Endothelial cell of umbilical vein (primary cell): Measurements from ENCODE around the gene PTBP2. TPM values are rescaled to one million over a fixed set of nuclear protein-coding genes. Genes with fewer than 3 reads are reported as not detected.

ENCODE experiments used
- BruUV-seq: library from RNA; stranded (reverse); fragments of 400-500 nt; replicated peaks from 2 replicates; lab custom pipeline; 2021; lab: Mats Ljungman, UMichigan
- CTCF ChIA-PET: fragments of 300-600, 350-600 bp; sonication (Branson Sonifier 250); formaldehyde crosslinking; loops from one replicate; lab custom pipeline; 2021; ENCODE audit warnings: antibody characterized with exemption, inconsistent platforms; lab: Charles Lee
- POLR2A ChIA-PET: fragments of 300-600, 350-600 bp; sonication (Branson Sonifier 250); formaldehyde crosslinking; loops from one replicate; lab custom pipeline; 2021; ENCODE audit warnings: antibody characterized with exemption, inconsistent platforms; lab: Charles Lee
- DNase-seq: peaks from one replicate; pipeline ENCODE4 v3.0.0-alpha.2; 2011; ENCODE audit warnings: low read depth, low spot score
- FAIRE-seq: peaks from 2 replicates; lab custom pipeline; 2011; peaks lifted over from hg19 to GRCh38; lab: Jason Lieb, UNC
- H2AFZ ChIP-seq: 2 replicates; pipeline ENCODE4 v1.6.0; 2012; ENCODE audit warnings: low read depth, low read length, control low read depth, inconsistent platforms
- H3K27ac ChIP-seq: 2 replicates; pipeline ENCODE4 v1.5.1; 2011; ENCODE audit warnings: low read depth, mild to moderate bottlenecking, control low read depth, low read length, moderate library complexity; ENCODE audit not compliant: insufficient read depth
- H3K27me3 ChIP-seq, 2 experiments: 2 replicates each; pipeline versions ENCODE4 v1.6.0 to v1.6.1; 2011; ENCODE audit warnings: low read length in 2 of 2, mixed read lengths in 1 of 2; ENCODE audit not compliant: control insufficient read depth in 2 of 2, insufficient read depth in 2 of 2
- H3K36me3 ChIP-seq, 2 experiments: 2 replicates in 1 of 2; 3 replicates in 1 of 2; pipeline ENCODE4 v1.5.1; 2011; ENCODE audit warnings: low read length in 2 of 2, mild to moderate bottlenecking in 1 of 2, moderate library complexity in 1 of 2; ENCODE audit not compliant: control insufficient read depth in 2 of 2, insufficient read depth in 2 of 2; ENCODE audit errors: extremely low read depth in 1 of 2
- H3K4me1 ChIP-seq: 3 replicates; pipeline ENCODE4 v1.5.1; 2011; ENCODE audit warnings: mild to moderate bottlenecking, low read length; ENCODE audit not compliant: control insufficient read depth, insufficient read depth; ENCODE audit errors: extremely low read depth
- H3K4me2 ChIP-seq: 2 replicates; pipeline ENCODE4 v1.6.1; 2011; ENCODE audit warnings: low read length, control low read depth, mixed read lengths; ENCODE audit not compliant: insufficient read depth
- H3K4me3 ChIP-seq, 3 experiments: fragments of 200-600 bp in 1 of 3; sonication (generic), shearing (Covaris generic) in 1 of 3; replicated peaks in 1 of 3; 2 replicates each; pipeline ENCODE4 v1.5.1; 2011 to 2016; ENCODE audit warnings: control low read depth in 3 of 3, low read length in 3 of 3, mild to moderate bottlenecking in 2 of 3, inconsistent platforms in 1 of 3, low read depth in 1 of 3, moderate library complexity in 1 of 3; ENCODE audit not compliant: insufficient read depth in 1 of 3
- H3K79me2 ChIP-seq: 2 replicates; pipeline ENCODE4 v1.6.0; 2012; ENCODE audit warnings: low read length, inconsistent platforms; ENCODE audit not compliant: control insufficient read depth, insufficient read depth
- H3K9ac ChIP-seq: replicated peaks from 2 replicates; pipeline ENCODE3; 2011; ENCODE audit warnings: low read length, control low read depth; ENCODE audit not compliant: insufficient read depth; ENCODE audit errors: extremely low read depth
- H3K9me1 ChIP-seq: replicated peaks from 3 replicates; pipeline ENCODE4 v1.6.0; 2011; ENCODE audit warnings: mild to moderate bottlenecking, low read length; ENCODE audit not compliant: control insufficient read depth, insufficient read depth; ENCODE audit errors: extremely low read depth
- H3K9me3 ChIP-seq: replicated peaks from 2 replicates; pipeline ENCODE4 v1.5.1; 2012; ENCODE audit warnings: low read length, inconsistent platforms; ENCODE audit not compliant: control insufficient read depth, insufficient read depth
- H4K20me1 ChIP-seq: replicated peaks from 2 replicates; pipeline ENCODE3; 2011; ENCODE audit warnings: mild to moderate bottlenecking, low read length; ENCODE audit not compliant: control insufficient read depth, insufficient read depth; ENCODE audit errors: extremely low read depth
- CTCF ChIP-seq, 2 donors: IDR thresholded peaks; 1 replicate in 1 of 2; 2 replicates in 1 of 2; pipeline ENCODE4 v1.5.1; 2011; ENCODE audit warnings: low read length in 2 of 2, mild to moderate bottlenecking in 2 of 2, moderate library complexity in 2 of 2, control low read depth in 1 of 2, inconsistent platforms in 1 of 2, low read depth in 1 of 2; ENCODE audit not compliant: insufficient read depth in 1 of 2; ENCODE audit errors: extremely low read depth in 1 of 2
- EZH2 ChIP-seq: IDR thresholded peaks from 2 replicates; pipeline ENCODE4 v1.6.1; 2012; ENCODE audit warnings: borderline replicate concordance, low read depth, mild to moderate bottlenecking, moderate library complexity, low read length, inconsistent platforms; ENCODE audit not compliant: severe bottlenecking
- FOS ChIP-seq: IDR thresholded peaks from 2 replicates; pipeline ENCODE4 v1.6.1; 2011; ENCODE audit warnings: mild to moderate bottlenecking, low read length, moderate library complexity, borderline replicate concordance; ENCODE audit not compliant: insufficient read depth
- GATA2 ChIP-seq: IDR thresholded peaks from 2 replicates; pipeline ENCODE4 v1.7.0; 2011; ENCODE audit warnings: low read depth, mild to moderate bottlenecking, moderate library complexity, mixed read lengths, low read length; ENCODE audit not compliant: insufficient read length, insufficient read depth
- JUN ChIP-seq: IDR thresholded peaks from 2 replicates; pipeline ENCODE4 v1.6.1; 2011; ENCODE audit warnings: borderline replicate concordance, low read depth; ENCODE audit not compliant: insufficient read length, insufficient read depth
- MAX ChIP-seq: IDR thresholded peaks from 2 replicates; pipeline ENCODE4 v1.6.1; 2011; ENCODE audit not compliant: insufficient read depth, insufficient read length
- MYC ChIP-seq: IDR thresholded peaks from one replicate; pipeline ENCODE4 v1.6.1; 2011; ENCODE audit warnings: mild to moderate bottlenecking, low read depth, low read length
- POLR2A ChIP-seq: IDR thresholded peaks from 2 replicates; pipeline ENCODE4 v1.6.1; 2012; ENCODE audit warnings: low read depth, mild to moderate bottlenecking, control low read depth, low read length
- POLR2AphosphoS5 ChIP-seq: IDR thresholded peaks from 2 replicates; pipeline ENCODE4 v1.6.1; 2012; ENCODE audit warnings: low read depth, mild to moderate bottlenecking, control low read depth, low read length, moderate library complexity; ENCODE audit not compliant: insufficient read depth
- dilution Hi-C: fragments of 300-500 bp; cut with MboI; formaldehyde crosslinking; loops from one replicate; pipeline ENCODE4 v1.15.0; 2019; ENCODE audit warnings: low sequenced_read_pairs; ENCODE audit not compliant: extremely low pct_ligation_motif_present
- intact Hi-C: fragments of 100-400 bp; cut with micrococcal nuclease; formaldehyde crosslinking; loops from one replicate; pipeline ENCODE4 v1.10.0; 2022
- polyA plus RNA-seq, 4 experiments: library from polyadenylated mRNA; depleted of rRNA in 3 of 4; stranded (reverse) in 3 of 4; unstranded in 1 of 4; fragments of >200 nt; gene quantifications; 2 replicates each; pipeline versions ENCODE4 v1.2.1 to v1.2.3, GENCODE V29; 2011 to 2012; ENCODE audit warnings: missing spikeins in 1 of 4
- total RNA-seq: library from RNA; stranded (reverse); gene quantifications from 2 replicates; pipeline ENCODE4 v1.2.3, GENCODE V29; 2021

Gene PTBP2
- total and polyA plus RNA-seq, 2 donors (not counting 3 experiments of a cell fraction or from before 2014, with no cell fraction given), result 7.7 to 27.0 TPM

- H2AFZ ChIP-seq, result no peak overlapping the region
- no peaks in the 10 kb centered on the region for H3K9me1 ChIP-seq
- H3K4me1 ChIP-seq, result no peaks in the 10 kb centered on the region
- H3K9me3 ChIP-seq, result no peaks in the 10 kb centered on the region
- no peaks in the 10 kb centered on the region for H3K27me3 ChIP-seq
- H3K36me3 ChIP-seq, result no peaks in the 10 kb centered on the region
- DNase-seq (no peak), FAIRE-seq (no peak)
- dilution Hi-C loops, result no loop called here
- BruUV-seq, result no TSS peak
- no peak overlapping the region for H3K27ac ChIP-seq
- TF ChIP-seq GATA2 (no peak), CTCF (IDR thresholded peaks at IDR 0.05; ENCODE audit: extremely low read depth in 1 of 2, insufficient read depth in 1 of 2, low read depth in 1 of 2, low read length in 2 of 2) (no peak), FOS (no peak), JUN (no peak), EZH2 (no peak), POLR2A (no peak), POLR2AphosphoS5 (no peak), MYC (no peak), MAX (no peak)
- H3K79me2 ChIP-seq, result no peaks in the 10 kb centered on the region
- H4K20me1 ChIP-seq, result no peaks in the 10 kb centered on the region
- no peak overlapping the region for H3K4me2 ChIP-seq
- POLR2A ChIA-PET, result no interaction called here
- intact Hi-C loops, result loop anchor here (10.0 kb wide), 1 partner anchor 888 kb away; no protein-coding TSS in a partner anchor
- CTCF ChIA-PET, result interaction anchor here (0.6 to 1.7 kb wide), 2 partner anchors 607 to 1039 kb away, joined by 4 to 11 read pairs; no protein-coding TSS in a partner anchor
- H3K9ac ChIP-seq, result no peak overlapping the region
- no peak overlapping the region for H3K4me3 ChIP-seq
These were observed 121.6 kb downstream of the PTBP2 start for GRCh38 chr1:96843196-96843595.
